ENCODE measurements around the gene PAM16.

Gene PAM16

GRCh38 chr16:4370570-4371356 is 19.6 kb upstream of the PAM16 start:
- no peak for DNase-seq

GRCh38 chr16:4370151-4370550 is 19.0 kb upstream of the PAM16 start:
- DNase-seq, result no peak

- no peak for DNase-seq
Observed at GRCh38 chr16:4369007-4369733, 18.0 kb upstream of the PAM16 start.

GRCh38 chr16:4367393-4367856 is 16.3 kb upstream of the PAM16 start:
- DNase-seq, result no peak

GRCh38 chr16:4366016-4366415 is 14.9 kb upstream of the PAM16 start:
- DNase-seq, result no peak

- no peak for DNase-seq
Observed at GRCh38 chr16:4365615-4366014, 14.5 kb upstream of the PAM16 start.

GRCh38 chr16:4365014-4365406 is 13.9 kb upstream of the PAM16 start:
- no peak for DNase-seq

- no peak for DNase-seq
Observed at GRCh38 chr16:4364196-4365013, 13.3 kb upstream of the PAM16 start.

GRCh38 chr16:4362476-4363135 is 11.5 kb upstream of the PAM16 start:
- no peak for DNase-seq

GRCh38 chr16:4361944-4362311 is 10.8 kb upstream of the PAM16 start:
- DNase-seq, result no peak

GRCh38 chr16:4361033-4361943 is 10.2 kb upstream of the PAM16 start:
- DNase-seq, result no peak

GRCh38 chr16:4360538-4361021 is 9.5 kb upstream of the PAM16 start:
- no peak for DNase-seq

GRCh38 chr16:4359914-4360313 is 8.8 kb upstream of the PAM16 start:
- DNase-seq, result no peak

- no peak for DNase-seq
Observed at GRCh38 chr16:4358831-4359561, 7.9 kb upstream of the PAM16 start.

GRCh38 chr16:4358236-4358635 is 7.1 kb upstream of the PAM16 start:
- DNase-seq, result no peak

- no peak for DNase-seq
Observed at GRCh38 chr16:4356820-4357219, 5.7 kb upstream of the PAM16 start.

- DNase-seq, result no peak
Observed at GRCh38 chr16:4354512-4355409, 3.6 kb upstream of the PAM16 start.

- DNase-seq, result no peak
Observed at GRCh38 chr16:4353675-4354074, 2.6 kb upstream of the PAM16 start.

GRCh38 chr16:4352843-4353242 is 1.7 kb upstream of the PAM16 start:
- DNase-seq, result no peak

GRCh38 chr16:4351880-4352279 is 759 bp upstream of the PAM16 start:
- DNase-seq, result no peak
